Keratinocyte (primary cell): ENCODE results near the gene CWC22. TPM values are rescaled to one million over a fixed set of nuclear protein-coding genes. Genes with fewer than 3 reads are reported as not detected.

ENCODE experiments used
- DNase-seq: peaks from one replicate; pipeline ENCODE4 v3.0.0-alpha.2; 2011; ENCODE audit warnings: low read depth, missing footprints, low spot score
- FAIRE-seq: peaks from 2 replicates; lab custom pipeline; 2011; peaks lifted over from hg19 to GRCh38; lab: Jason Lieb, UNC
- H2AFZ ChIP-seq: 2 replicates; pipeline ENCODE4 v1.6.0; 2012; ENCODE audit warnings: low read length, control low read depth, inconsistent platforms; ENCODE audit not compliant: control insufficient read depth
- H3K27ac ChIP-seq: 2 replicates; pipeline ENCODE4 v1.5.1; 2011; ENCODE audit warnings: low read length; ENCODE audit not compliant: control insufficient read depth, insufficient read depth
- H3K27me3 ChIP-seq: 3 replicates; pipeline ENCODE4 v1.6.0; 2011; ENCODE audit warnings: low read length; ENCODE audit not compliant: control insufficient read depth, insufficient read depth; ENCODE audit errors: extremely low read depth
- H3K36me3 ChIP-seq, 2 experiments: 2 replicates in 1 of 2; 3 replicates in 1 of 2; pipeline ENCODE4 v1.5.1; 2011; ENCODE audit warnings: low read length in 2 of 2, mild to moderate bottlenecking in 1 of 2; ENCODE audit not compliant: control insufficient read depth in 2 of 2, insufficient read depth in 2 of 2; ENCODE audit errors: extremely low read depth in 1 of 2
- H3K4me1 ChIP-seq: 3 replicates; pipeline ENCODE4 v1.5.1; 2011; ENCODE audit warnings: low read length; ENCODE audit not compliant: control insufficient read depth, insufficient read depth; ENCODE audit errors: extremely low read depth
- H3K4me2 ChIP-seq: 3 replicates; pipeline ENCODE4 v1.6.0; 2011; ENCODE audit warnings: low read depth, low read length; ENCODE audit not compliant: control insufficient read depth, insufficient read depth; ENCODE audit errors: extremely low read depth
- H3K4me3 ChIP-seq, 3 experiments: fragments of 200-600 bp in 1 of 3; sonication (generic) in 1 of 3; 2 replicates in 2 of 3; 3 replicates in 1 of 3; pipeline ENCODE4 v1.5.1; 2011 to 2016; ENCODE audit warnings: low read length in 3 of 3, mild to moderate bottlenecking in 3 of 3, control low read depth in 2 of 3, inconsistent platforms in 1 of 3, low read depth in 1 of 3, mixed read lengths in 1 of 3, mixed run types in 1 of 3, moderate library complexity in 1 of 3; ENCODE audit not compliant: control insufficient read depth in 2 of 3, insufficient read depth in 2 of 3; ENCODE audit errors: extremely low read depth in 1 of 3
- H3K79me2 ChIP-seq: 2 replicates; pipeline ENCODE4 v1.6.0; 2012; ENCODE audit warnings: low read length; ENCODE audit not compliant: control insufficient read depth, insufficient read depth
- H3K9ac ChIP-seq: 3 replicates; pipeline ENCODE4 v1.6.0; 2011; ENCODE audit warnings: low read length; ENCODE audit not compliant: control insufficient read depth, insufficient read depth; ENCODE audit errors: extremely low read depth
- H3K9me1 ChIP-seq: 3 replicates; pipeline ENCODE4 v1.6.0; 2011; ENCODE audit warnings: low read length; ENCODE audit not compliant: control insufficient read depth, insufficient read depth; ENCODE audit errors: extremely low read depth
- H3K9me3 ChIP-seq: 2 replicates; pipeline ENCODE4 v1.5.1; 2012; ENCODE audit warnings: low read depth, low read length; ENCODE audit not compliant: control insufficient read depth
- H4K20me1 ChIP-seq: 3 replicates; pipeline ENCODE4 v1.6.0; 2011; ENCODE audit warnings: low read length; ENCODE audit not compliant: control insufficient read depth, insufficient read depth; ENCODE audit errors: extremely low read depth
- EZH2 ChIP-seq: IDR thresholded peaks from one replicate; pipeline ENCODE4 v1.6.1; 2012; ENCODE audit warnings: inconsistent platforms, mild to moderate bottlenecking, low read length, moderate library complexity
- dilution Hi-C: fragments of 300-500 bp; cut with MboI; formaldehyde crosslinking; loops from one replicate; pipeline ENCODE4 v1.7.0; 2020; ENCODE audit warnings: low sequenced_read_pairs; ENCODE audit not compliant: extremely low pct_ligation_motif_present
- polyA plus RNA-seq, 5 experiments: library from polyadenylated mRNA; depleted of rRNA in 3 of 5; stranded (reverse) in 3 of 5; stranded (forward) in 1 of 5; unstranded in 1 of 5; fragments of >200 nt; gene quantifications; 1 replicate in 1 of 5; 2 replicates in 3 of 5; 3 replicates in 1 of 5; pipeline versions ENCODE4 v1.2.1 to v1.2.3, GENCODE V29; 2011 to 2012; ENCODE audit warnings: missing spikeins in 2 of 5, low read depth in 1 of 5, low replicate concordance in 1 of 5
- TF ChIP-seq, protein P1 (sequence below), 3 experiments: IDR thresholded peaks in 1 of 3; conservative IDR thresholded peaks in 1 of 3; optimal IDR thresholded peaks in 1 of 3; 2 replicates in 2 of 3; 3 replicates in 1 of 3; pipeline versions ENCODE3 to v1.5.1; 2011; ENCODE audit warnings: low read length in 3 of 3, mild to moderate bottlenecking in 3 of 3, moderate library complexity in 2 of 3, control low read depth in 1 of 3, inconsistent platforms in 1 of 3; ENCODE audit not compliant: insufficient read depth in 2 of 3; ENCODE audit errors: extremely low read depth in 1 of 3

Gene CWC22
- polyA plus RNA-seq, 1 donor (not counting 4 experiments of a cell fraction or from before 2014, with no cell fraction given): 8.8 TPM

DNA sequence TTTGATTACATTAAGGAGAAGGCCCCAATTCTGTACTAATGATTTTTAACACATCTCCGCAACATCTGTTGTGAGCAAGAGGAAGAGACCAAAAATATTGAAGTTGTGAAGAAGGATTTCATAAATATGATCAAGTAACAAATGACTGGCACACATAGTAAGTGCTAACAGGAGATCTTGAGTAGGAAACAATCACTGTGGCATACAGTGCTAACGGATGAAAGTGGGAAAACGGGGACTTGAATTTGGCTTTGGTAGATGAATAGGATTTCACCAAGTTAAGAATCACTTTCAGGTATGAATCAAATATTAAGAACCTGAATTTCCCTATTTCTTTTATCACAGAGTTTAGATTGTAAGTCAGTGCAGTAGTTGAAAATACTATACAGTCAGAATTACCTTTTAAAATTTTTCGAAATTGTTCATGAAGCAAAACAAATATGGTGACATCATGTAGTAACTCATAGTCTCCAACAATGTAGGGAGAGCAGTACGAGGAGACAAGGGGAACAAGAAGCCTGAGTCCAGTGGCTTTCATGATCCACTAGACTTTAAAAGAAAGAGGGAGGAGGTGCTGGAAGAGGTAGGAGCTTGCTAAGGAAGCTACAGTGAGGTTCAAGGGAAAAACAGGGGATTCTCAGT, 16.3 kb downstream of the CWC22 start:
- Histone ChIP-seq H3K9me1 (no peaks in the 10 kb centered on the region), H3K27me3 (no peaks in the 10 kb centered on the region), H2AFZ (no peak overlapping the region), H3K4me2 (no peak overlapping the region), H3K9me3 (no peaks in the 10 kb centered on the region), H3K27ac (no peak overlapping the region), H3K9ac (no peak overlapping the region), H3K4me1 (no peaks in the 10 kb centered on the region), H3K4me3 (no peak overlapping the region), H4K20me1 (no peaks in the 10 kb centered on the region), H3K36me3 (peaks cover 4 to 7% of the 10 kb centered on the region in 2 experiments), H3K79me2 (peaks cover 29% of the 10 kb centered on the region)
- no peak for TF ChIP-seq EZH2
- TF ChIP-seq, protein P1, sequence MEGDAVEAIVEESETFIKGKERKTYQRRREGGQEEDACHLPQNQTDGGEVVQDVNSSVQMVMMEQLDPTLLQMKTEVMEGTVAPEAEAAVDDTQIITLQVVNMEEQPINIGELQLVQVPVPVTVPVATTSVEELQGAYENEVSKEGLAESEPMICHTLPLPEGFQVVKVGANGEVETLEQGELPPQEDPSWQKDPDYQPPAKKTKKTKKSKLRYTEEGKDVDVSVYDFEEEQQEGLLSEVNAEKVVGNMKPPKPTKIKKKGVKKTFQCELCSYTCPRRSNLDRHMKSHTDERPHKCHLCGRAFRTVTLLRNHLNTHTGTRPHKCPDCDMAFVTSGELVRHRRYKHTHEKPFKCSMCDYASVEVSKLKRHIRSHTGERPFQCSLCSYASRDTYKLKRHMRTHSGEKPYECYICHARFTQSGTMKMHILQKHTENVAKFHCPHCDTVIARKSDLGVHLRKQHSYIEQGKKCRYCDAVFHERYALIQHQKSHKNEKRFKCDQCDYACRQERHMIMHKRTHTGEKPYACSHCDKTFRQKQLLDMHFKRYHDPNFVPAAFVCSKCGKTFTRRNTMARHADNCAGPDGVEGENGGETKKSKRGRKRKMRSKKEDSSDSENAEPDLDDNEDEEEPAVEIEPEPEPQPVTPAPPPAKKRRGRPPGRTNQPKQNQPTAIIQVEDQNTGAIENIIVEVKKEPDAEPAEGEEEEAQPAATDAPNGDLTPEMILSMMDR (optimal IDR thresholded peaks at IDR 0.05 in 1 of 3, IDR thresholded peaks at IDR 0.05 in 1 of 3, conservative IDR thresholded peaks at IDR 0.05 in 1 of 3; ENCODE audit: extremely low read depth in 1 of 3, insufficient read depth in 2 of 3, low read length in 3 of 3): no peak
- FAIRE-seq: no peak
- DNase-seq: no peak
- dilution Hi-C loops: no loop called here

DNA sequence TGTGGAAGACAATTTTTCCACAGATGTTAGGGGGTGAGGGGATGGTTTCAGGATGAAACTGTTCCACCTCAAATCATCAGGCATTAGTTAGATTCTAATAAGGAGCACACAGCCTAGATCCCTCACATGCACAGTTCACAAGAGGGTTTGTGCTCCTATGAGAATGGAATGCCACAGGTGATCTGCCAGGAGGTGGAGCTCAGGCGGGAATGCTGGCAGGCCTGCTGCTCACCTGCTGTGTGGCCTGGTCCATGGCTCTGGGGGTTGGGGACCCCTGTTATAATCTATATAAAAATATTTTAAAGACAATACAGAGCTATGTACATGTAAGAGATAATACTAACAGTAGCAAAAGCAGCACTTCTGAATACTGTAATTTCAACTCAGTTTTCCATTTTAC, 19.2 kb downstream of the CWC22 start:
- no peaks in the 10 kb centered on the region for H3K27me3 ChIP-seq
- H3K4me2 ChIP-seq: no peak overlapping the region
- H3K9me1 ChIP-seq: no peaks in the 10 kb centered on the region
- DNase-seq: no peak
- peaks cover 4 to 7% of the 10 kb centered on the region in 2 experiments for H3K36me3 ChIP-seq
- H3K4me3 ChIP-seq: no peak overlapping the region
- H3K9ac ChIP-seq: no peak overlapping the region
- dilution Hi-C loops: no loop called here
- no peaks in the 10 kb centered on the region for H3K4me1 ChIP-seq
- no peaks in the 10 kb centered on the region for H4K20me1 ChIP-seq
- H3K9me3 ChIP-seq: no peaks in the 10 kb centered on the region
- peaks cover 14% of the 10 kb centered on the region for H3K79me2 ChIP-seq
- TF ChIP-seq EZH2: no peak
- FAIRE-seq: no peak
- H2AFZ ChIP-seq: no peak overlapping the region
- no peak overlapping the region for H3K27ac ChIP-seq
